B cell (primary cell): ENCODE measurements around the gene TEX12. TPM values are rescaled to one million over a fixed set of nuclear protein-coding genes. Genes with fewer than 3 reads are reported as not detected.
"Not testable (repeated sequence)": the region's sequence is repeated elsewhere in the genome, so short reads cannot be mapped to it uniquely, and the experiment has no call there.

Source experiments
- ATAC-seq: fragments of 200-7000 bp; cut with Tn5 transposase; one replicate; pipeline ENCODE4 v1.10.0; 2021; ENCODE audit warnings: low read depth, mild to moderate bottlenecking, moderate number of reproducible peaks, moderate library complexity
- CTCF ChIA-PET: fragments of 350-600 bp; sonication (Branson Sonifier 250); formaldehyde crosslinking; loops from one replicate; lab custom pipeline; 2021; ENCODE audit warnings: antibody characterized with exemption, inconsistent platforms; lab: Charles Lee
- POLR2A ChIA-PET: fragments of 350-600 bp; sonication (Branson Sonifier 250); formaldehyde crosslinking; loops from one replicate; lab custom pipeline; 2021; ENCODE audit warnings: antibody characterized with exemption; lab: Charles Lee
- DNase-seq: peaks from one replicate; pipeline ENCODE4 v3.0.0; 2013
- H2AFZ ChIP-seq: 2 replicates; pipeline ENCODE4 v1.6.1; 2012; ENCODE audit warnings: mild to moderate bottlenecking, low read depth, low read length; ENCODE audit not compliant: insufficient read depth, poor library complexity, severe bottlenecking
- H3K27ac ChIP-seq, 2 donors: 1 replicate in 1 of 2; 2 replicates in 1 of 2; pipeline ENCODE4 v1.5.1; 2012 to 2013; ENCODE audit warnings: low read length in 2 of 2, mild to moderate bottlenecking in 2 of 2, moderate library complexity in 1 of 2
- H3K27me3 ChIP-seq, 4 experiments: fragments of 200-600 bp in 1 of 4; sonication (generic) in 1 of 4; replicated peaks in 1 of 4; 1 replicate in 2 of 4; 2 replicates in 2 of 4; pipeline versions ENCODE4 v1.6.1 to v1.7.0; 2013 to 2016; ENCODE audit warnings: low read length in 3 of 4, mild to moderate bottlenecking in 2 of 4, mixed read lengths in 1 of 4, moderate library complexity in 1 of 4; ENCODE audit not compliant: insufficient read depth in 4 of 4, control insufficient read depth in 3 of 4; ENCODE audit errors: control extremely low read depth in 1 of 4
- H3K36me3 ChIP-seq, 2 experiments: replicated peaks in 1 of 2; 1 replicate in 1 of 2; 2 replicates in 1 of 2; pipeline versions ENCODE4 v1.6.1 to v1.7.1; 2013; ENCODE audit warnings: low read length in 1 of 2; ENCODE audit not compliant: insufficient read depth in 2 of 2, control insufficient read depth in 1 of 2; ENCODE audit errors: control extremely low read depth in 1 of 2, extremely low read depth in 1 of 2
- H3K4me1 ChIP-seq, 2 donors: fragments of 200-600 bp in 1 of 2; sonication (generic) in 1 of 2; 1 replicate in 1 of 2; 2 replicates in 1 of 2; pipeline versions ENCODE4 v1.5.1 to v1.6.1; 2013 to 2017; ENCODE audit warnings: low read length in 2 of 2; ENCODE audit not compliant: control insufficient read depth in 2 of 2, insufficient read depth in 2 of 2
- H3K4me2 ChIP-seq: replicated peaks from 2 replicates; pipeline ENCODE3; 2012; ENCODE audit warnings: mild to moderate bottlenecking, low read depth, low read length; ENCODE audit not compliant: poor library complexity, severe bottlenecking
- H3K4me3 ChIP-seq, 5 experiments: fragments of 200-600 bp in 1 of 5; sonication (generic) in 1 of 5; 1 replicate in 3 of 5; 2 replicates in 2 of 5; pipeline versions ENCODE4 v1.5.1 to v1.7.0; 2011 to 2016; ENCODE audit warnings: low read length in 4 of 5, mild to moderate bottlenecking in 4 of 5, low read depth in 2 of 5, control low read depth in 1 of 5, moderate library complexity in 1 of 5; ENCODE audit not compliant: insufficient read depth in 1 of 5; ENCODE audit errors: control extremely low read depth in 1 of 5, extremely low read depth in 1 of 5
- H3K79me2 ChIP-seq: fragments of 200-600 bp; sonication (generic); one replicate; pipeline ENCODE4 v1.6.0; 2016; ENCODE audit warnings: low read length; ENCODE audit not compliant: control insufficient read depth, insufficient read depth
- H3K9ac ChIP-seq: fragments of 200-600 bp; sonication (generic); 2 replicates; pipeline ENCODE4 v1.6.1; 2017; ENCODE audit warnings: mild to moderate bottlenecking, low read length, moderate library complexity
- H3K9me3 ChIP-seq, 3 donors: one replicate each; pipeline versions ENCODE4 v1.6.1 to v1.7.1; 2013; ENCODE audit warnings: low read length in 2 of 3; ENCODE audit not compliant: control insufficient read depth in 2 of 3, insufficient read depth in 1 of 3; ENCODE audit errors: control extremely low read depth in 1 of 3
- H4K20me1 ChIP-seq: 2 replicates; pipeline ENCODE4 v1.6.0; 2012; ENCODE audit warnings: mild to moderate bottlenecking, low read length; ENCODE audit not compliant: insufficient read depth, control insufficient read depth, poor library complexity, severe bottlenecking
- H3K27ac Mint-ChIP-seq: one replicate; pipeline ENCODE4 v1.8.0; 2021; ENCODE audit warnings: mixed read lengths
- H3K27me3 Mint-ChIP-seq: one replicate; pipeline ENCODE4 v1.8.0; 2021; ENCODE audit warnings: mixed read lengths
- H3K4me1 Mint-ChIP-seq: one replicate; pipeline ENCODE4 v1.8.0; 2021; ENCODE audit warnings: mixed read lengths
- H3K4me3 Mint-ChIP-seq: one replicate; pipeline ENCODE4 v1.8.0; 2021; ENCODE audit warnings: mixed read lengths
- H3K9me3 Mint-ChIP-seq: one replicate; pipeline ENCODE4 v1.8.0; 2022; ENCODE audit warnings: mixed read lengths; ENCODE audit not compliant: insufficient read depth
- EZH2 ChIP-seq: IDR thresholded peaks from 2 replicates; pipeline ENCODE4 v1.6.1; 2012; ENCODE audit warnings: borderline replicate concordance, low read depth, mild to moderate bottlenecking, moderate library complexity, low read length; ENCODE audit not compliant: insufficient read depth, poor library complexity, severe bottlenecking
- WGBS: methylation state at CpG from one replicate; pipeline ENCODE4 v1.1.5; 2013; ENCODE audit warnings: missing lambda C conversion rate; ENCODE audit not compliant: insufficient coverage; 5-methylcytosine and 5-hydroxymethylcytosine counted together
- intact Hi-C: fragments of 100-400 bp; cut with micrococcal nuclease; formaldehyde crosslinking; loops from one replicate; pipeline ENCODE4 v1.10.0; 2022
- polyA plus RNA-seq: library from polyadenylated mRNA; depleted of rRNA; stranded (reverse); fragments of >200 nt; gene quantifications from 2 replicates; pipeline ENCODE4 v1.2.3, GENCODE V29; 2012
- total RNA-seq, 2 donors: library from RNA; stranded (reverse); fragments of 120-200 nt in 1 of 2; gene quantifications; 1 replicate in 1 of 2; 2 replicates in 1 of 2; pipeline versions ENCODE4 v1.2.3 to v1.2.4, GENCODE V29; 2013 to 2022
- TF ChIP-seq, protein P1 (sequence below): fragments of 200-600 bp; IDR thresholded peaks from one replicate; pipeline ENCODE4 v1.8.0; 2022; ENCODE audit warnings: antibody characterized with exemption, mild to moderate bottlenecking

TEX12 gene
- total and polyA plus RNA-seq, 2 donors (not counting 1 experiment from before 2014, with no cell fraction given): 0.10 to 0.47 TPM

DNA sequence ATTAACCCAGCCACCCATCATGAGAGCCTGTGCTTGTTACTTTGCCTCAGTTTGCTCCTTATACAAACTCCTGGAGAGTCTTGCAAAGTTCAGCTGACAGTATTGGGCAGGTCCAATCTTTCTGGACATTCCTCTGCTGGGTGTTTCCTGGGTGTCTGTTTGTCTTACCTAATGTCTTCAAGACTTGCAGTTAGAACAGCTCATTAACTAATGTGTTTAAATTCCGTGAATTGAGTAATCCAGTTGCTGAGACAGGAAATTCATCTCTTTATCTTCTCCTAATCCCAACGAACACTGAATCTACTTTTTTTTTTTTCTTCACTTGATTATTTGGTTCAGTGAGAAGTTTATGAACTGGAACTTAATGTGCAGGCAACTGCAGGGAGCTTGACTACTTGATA, 28.8 kb downstream of the TEX12 start:
- no peak for ATAC-seq
- no peaks in the 10 kb centered on the region for H3K27me3 ChIP-seq
- no peak overlapping the region for H3K27ac Mint-ChIP-seq
- CTCF ChIA-PET: no interaction called here
- no peak for TF ChIP-seq EZH2
- TF ChIP-seq, protein P1, sequence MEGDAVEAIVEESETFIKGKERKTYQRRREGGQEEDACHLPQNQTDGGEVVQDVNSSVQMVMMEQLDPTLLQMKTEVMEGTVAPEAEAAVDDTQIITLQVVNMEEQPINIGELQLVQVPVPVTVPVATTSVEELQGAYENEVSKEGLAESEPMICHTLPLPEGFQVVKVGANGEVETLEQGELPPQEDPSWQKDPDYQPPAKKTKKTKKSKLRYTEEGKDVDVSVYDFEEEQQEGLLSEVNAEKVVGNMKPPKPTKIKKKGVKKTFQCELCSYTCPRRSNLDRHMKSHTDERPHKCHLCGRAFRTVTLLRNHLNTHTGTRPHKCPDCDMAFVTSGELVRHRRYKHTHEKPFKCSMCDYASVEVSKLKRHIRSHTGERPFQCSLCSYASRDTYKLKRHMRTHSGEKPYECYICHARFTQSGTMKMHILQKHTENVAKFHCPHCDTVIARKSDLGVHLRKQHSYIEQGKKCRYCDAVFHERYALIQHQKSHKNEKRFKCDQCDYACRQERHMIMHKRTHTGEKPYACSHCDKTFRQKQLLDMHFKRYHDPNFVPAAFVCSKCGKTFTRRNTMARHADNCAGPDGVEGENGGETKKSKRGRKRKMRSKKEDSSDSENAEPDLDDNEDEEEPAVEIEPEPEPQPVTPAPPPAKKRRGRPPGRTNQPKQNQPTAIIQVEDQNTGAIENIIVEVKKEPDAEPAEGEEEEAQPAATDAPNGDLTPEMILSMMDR: no peak
- H3K4me1 Mint-ChIP-seq: peaks cover 3% of the 10 kb centered on the region
- no peak overlapping the region for H3K27ac ChIP-seq
- POLR2A ChIA-PET: no interaction called here
- no peak overlapping the region for H3K9ac ChIP-seq
- H3K4me2 ChIP-seq: no peak overlapping the region
- H4K20me1 ChIP-seq: no peaks in the 10 kb centered on the region
- H3K4me3 ChIP-seq: no peak overlapping the region
- H3K4me1 ChIP-seq: peaks cover 4% of the 10 kb centered on the region in 2 donors
- no CpG with 5 or more reads among the region's 2 CpGs for WGBS
- no peaks in the 10 kb centered on the region for H3K36me3 ChIP-seq
- DNase-seq: no peak
- H3K9me3 Mint-ChIP-seq: no peaks in the 10 kb centered on the region
- H3K4me3 Mint-ChIP-seq: no peak overlapping the region
- H2AFZ ChIP-seq: no peak overlapping the region
- H3K9me3 ChIP-seq: peaks cover 0 to 1% (median 0%) of the 10 kb centered on the region in 3 donors
- intact Hi-C loops: no loop called here
- peaks cover 6% of the 10 kb centered on the region for H3K27me3 Mint-ChIP-seq
- H3K79me2 ChIP-seq: no peaks in the 10 kb centered on the region

DNA sequence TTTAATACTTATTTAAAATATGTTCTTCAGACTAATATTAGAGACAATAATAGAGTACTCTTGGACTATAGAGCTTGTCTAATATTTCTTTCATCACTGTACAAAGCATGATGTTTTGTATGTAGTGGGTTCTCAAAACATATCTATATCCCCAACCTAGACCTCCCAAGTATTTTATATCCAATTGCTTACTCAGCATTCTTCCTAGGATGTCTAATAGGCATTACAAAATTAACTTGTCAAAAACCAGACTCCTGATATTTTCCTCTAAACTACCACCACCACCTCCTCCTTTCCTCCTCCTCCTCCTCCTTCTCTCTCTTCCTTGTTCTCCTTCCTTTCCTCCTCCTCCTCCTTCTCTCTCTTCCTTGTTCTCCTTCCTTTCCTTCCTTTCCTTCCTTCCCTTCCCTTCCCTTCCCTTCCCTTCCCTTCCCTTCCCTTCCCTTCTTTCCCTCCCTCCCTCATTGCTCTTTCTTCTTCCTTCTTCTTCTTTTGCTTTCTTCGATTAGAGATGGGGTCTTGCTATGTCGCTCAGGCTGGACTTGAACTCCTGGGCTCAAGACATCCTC, 29.4 kb downstream of the TEX12 start:
- ChIA-PET POLR2A (no interaction called here), CTCF (interaction anchor here (0.7 kb wide), 1 partner anchor 49 kb away, joined by 4 read pairs; no protein-coding TSS in a partner anchor)
- peaks cover 6% of the 10 kb centered on the region for H3K27me3 Mint-ChIP-seq
- no peaks in the 10 kb centered on the region for H3K36me3 ChIP-seq
- H3K79me2 ChIP-seq: no peaks in the 10 kb centered on the region
- H3K4me1 Mint-ChIP-seq: peaks cover 3% of the 10 kb centered on the region
- H3K4me3 Mint-ChIP-seq: no peak overlapping the region
- H3K4me3 ChIP-seq: no peak overlapping the region
- no peaks in the 10 kb centered on the region for H3K27me3 ChIP-seq
- TF ChIP-seq, protein P1: no peak
- TF ChIP-seq EZH2: no peak
- intact Hi-C loops: no loop called here
- 86% methylated on average over 2 of the region's 2 CpGs for WGBS
- no peak overlapping the region for H3K27ac Mint-ChIP-seq
- no peak overlapping the region for H3K4me2 ChIP-seq
- H3K9ac ChIP-seq: no peak overlapping the region
- no peaks in the 10 kb centered on the region for H4K20me1 ChIP-seq
- peaks cover 4% of the 10 kb centered on the region in 2 donors for H3K4me1 ChIP-seq
- H3K9me3 ChIP-seq: peaks cover 0 to 1% (median 0%) of the 10 kb centered on the region in 3 donors
- no peak overlapping the region for H2AFZ ChIP-seq
- no peak overlapping the region for H3K27ac ChIP-seq
- no peaks in the 10 kb centered on the region for H3K9me3 Mint-ChIP-seq
- DNase-seq: no peak
- no peak for ATAC-seq

DNA sequence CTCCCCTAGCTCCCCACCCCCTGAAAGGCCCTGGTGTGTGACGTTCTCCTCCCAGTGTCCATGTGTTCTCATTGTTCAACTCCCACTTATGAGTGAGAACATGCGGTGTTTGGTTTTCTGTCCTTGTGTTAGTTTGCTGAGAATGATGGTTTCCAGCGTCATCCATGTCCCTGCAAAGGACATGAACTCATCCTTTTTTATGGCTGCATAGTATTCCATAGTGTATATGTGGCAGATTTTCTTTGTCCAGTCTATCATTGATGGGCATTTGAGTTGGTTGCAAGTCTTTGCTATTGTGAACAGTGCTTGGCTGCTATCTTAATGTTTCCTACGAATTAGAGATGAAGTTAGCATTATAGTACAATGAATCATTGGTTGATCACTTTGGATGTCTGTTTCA, 31.9 kb downstream of the TEX12 start:
- no CpG with 5 or more reads among the region's 4 CpGs for whole genome bisulfite sequencing
- H3K4me2 ChIP-seq, ATAC-seq, H3K27ac ChIP-seq, H3K4me3 ChIP-seq, H3K4me3 Mint-ChIP-seq, DNase-seq, POLR2A ChIA-PET, intact Hi-C loops, H3K4me1 Mint-ChIP-seq, H3K9me3 Mint-ChIP-seq, H3K27me3 ChIP-seq, H2AFZ ChIP-seq, H3K4me1 ChIP-seq, H3K36me3 ChIP-seq, H3K9me3 ChIP-seq, H3K27me3 Mint-ChIP-seq, H3K9ac ChIP-seq, H3K27ac Mint-ChIP-seq, H4K20me1 ChIP-seq, H3K79me2 ChIP-seq: not testable (repeated sequence)
- CTCF ChIA-PET: interaction anchor here (1.9 kb wide), 1 partner anchor 21 kb away, joined by 6 read pairs; no protein-coding TSS in a partner anchor
